MCF 10A (cell line): Measurements from ENCODE around the gene CRYL1. TPM values are rescaled to one million over a fixed set of nuclear protein-coding genes. Genes with fewer than 3 reads are reported as not detected.

Experiments
- BruUV-seq: library from RNA; stranded (reverse); fragments of 400-500 nt; replicated peaks from 2 replicates; lab custom pipeline; 2021; lab: Mats Ljungman, UMichigan
- CTCF ChIA-PET: fragments of 300-600 bp; sonication (Branson Sonifier 250); formaldehyde crosslinking; extraction: SDS; loops from one replicate; lab custom pipeline; 2021; ENCODE audit warnings: antibody characterized with exemption, inconsistent platforms; lab: Yijun Ruan, JAX
- POLR2A ChIA-PET: fragments of 300-600, 350-650 bp; sonication (Branson Sonifier 250); formaldehyde crosslinking; extraction: SDS; loops from one replicate; lab custom pipeline; 2020; ENCODE audit warnings: antibody characterized with exemption, inconsistent platforms; lab: Yijun Ruan, JAX
- DNase-seq: peaks from one replicate; pipeline ENCODE4 v3.0.0-alpha.2; 2018; ENCODE audit not compliant: unreplicated experiment
- H3K27ac Mint-ChIP-seq: one replicate; pipeline ENCODE4 v1.8.0; 2022; ENCODE audit warnings: mild to moderate bottlenecking, low read depth, mixed read lengths; ENCODE audit not compliant: unreplicated experiment
- H3K27me3 Mint-ChIP-seq: one replicate; pipeline ENCODE4 v1.8.0; 2022; ENCODE audit warnings: mixed read lengths; ENCODE audit not compliant: insufficient read depth, unreplicated experiment
- H3K36me3 Mint-ChIP-seq: one replicate; pipeline ENCODE4 v1.8.0; 2022; ENCODE audit warnings: mild to moderate bottlenecking, moderate library complexity, mixed read lengths; ENCODE audit not compliant: insufficient read depth, unreplicated experiment
- H3K4me1 Mint-ChIP-seq: one replicate; pipeline ENCODE4 v1.8.0; 2022; ENCODE audit warnings: mixed read lengths; ENCODE audit not compliant: insufficient read depth, unreplicated experiment
- H3K4me3 Mint-ChIP-seq: one replicate; pipeline ENCODE4 v1.8.0; 2022; ENCODE audit warnings: mild to moderate bottlenecking, moderate library complexity, mixed read lengths; ENCODE audit not compliant: unreplicated experiment
- H3K9me3 Mint-ChIP-seq: one replicate; pipeline ENCODE4 v1.8.0; 2022; ENCODE audit warnings: mixed read lengths; ENCODE audit not compliant: unreplicated experiment
- intact Hi-C: fragments of 100-400 bp; cut with micrococcal nuclease; formaldehyde crosslinking; loops from 2 replicates; pipeline ENCODE4 v1.14.1; 2022
- microRNA-seq: library from miRNA; unstranded; fragments of <30 nt; microRNA quantifications from one replicate; pipeline ENCODE4 v1.2.0, GENCODE V29; 2022
- total RNA-seq: library from RNA; stranded (reverse); gene quantifications from 2 replicates; pipeline ENCODE4 v1.2.3, GENCODE V29; 2022
- TF ChIP-seq, protein P1 (sequence below): fragments of 200-600 bp; IDR thresholded peaks from one replicate; pipeline ENCODE4 v1.8.0; 2022; ENCODE audit warnings: antibody characterized with exemption, mild to moderate bottlenecking; ENCODE audit not compliant: unreplicated experiment

Gene CRYL1
- total RNA-seq, 1 experiment from 2014 or later, result 15.1 TPM

DNA sequence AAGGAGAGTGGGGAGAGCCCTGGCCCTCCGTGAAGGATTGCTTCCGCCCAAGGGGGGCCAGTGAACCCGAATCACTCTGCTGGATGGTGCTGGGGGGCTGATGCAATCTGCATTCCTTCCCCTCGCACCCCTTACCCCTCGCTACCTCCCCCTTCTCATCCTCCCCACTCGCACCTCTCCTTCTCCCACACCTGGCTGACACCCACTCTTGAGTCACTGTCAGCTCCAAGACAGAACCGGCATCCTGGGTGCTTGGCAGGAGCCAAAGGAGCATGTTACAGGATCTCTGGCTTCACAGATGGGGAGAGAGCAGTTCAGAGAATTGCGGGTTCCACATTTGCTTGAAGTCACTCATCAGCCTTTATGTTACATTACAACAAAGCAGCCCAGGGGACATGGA lies 167.6 kb downstream of the CRYL1 start:
- TF ChIP-seq, protein P1, sequence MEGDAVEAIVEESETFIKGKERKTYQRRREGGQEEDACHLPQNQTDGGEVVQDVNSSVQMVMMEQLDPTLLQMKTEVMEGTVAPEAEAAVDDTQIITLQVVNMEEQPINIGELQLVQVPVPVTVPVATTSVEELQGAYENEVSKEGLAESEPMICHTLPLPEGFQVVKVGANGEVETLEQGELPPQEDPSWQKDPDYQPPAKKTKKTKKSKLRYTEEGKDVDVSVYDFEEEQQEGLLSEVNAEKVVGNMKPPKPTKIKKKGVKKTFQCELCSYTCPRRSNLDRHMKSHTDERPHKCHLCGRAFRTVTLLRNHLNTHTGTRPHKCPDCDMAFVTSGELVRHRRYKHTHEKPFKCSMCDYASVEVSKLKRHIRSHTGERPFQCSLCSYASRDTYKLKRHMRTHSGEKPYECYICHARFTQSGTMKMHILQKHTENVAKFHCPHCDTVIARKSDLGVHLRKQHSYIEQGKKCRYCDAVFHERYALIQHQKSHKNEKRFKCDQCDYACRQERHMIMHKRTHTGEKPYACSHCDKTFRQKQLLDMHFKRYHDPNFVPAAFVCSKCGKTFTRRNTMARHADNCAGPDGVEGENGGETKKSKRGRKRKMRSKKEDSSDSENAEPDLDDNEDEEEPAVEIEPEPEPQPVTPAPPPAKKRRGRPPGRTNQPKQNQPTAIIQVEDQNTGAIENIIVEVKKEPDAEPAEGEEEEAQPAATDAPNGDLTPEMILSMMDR, result no peak
- peaks cover 6% of the 10 kb centered on the region for H3K36me3 Mint-ChIP-seq
- peaks cover 36% of the 10 kb centered on the region for H3K4me1 Mint-ChIP-seq
- intact Hi-C loops, result loop anchor here (10.0 kb wide), 1 partner anchor 457 kb away; no protein-coding TSS in a partner anchor
- ChIA-PET CTCF (interaction anchor here (0.6 to 0.8 kb wide), 2 partner anchors 137 to 161 kb away, joined by 3 to 4 read pairs; no protein-coding TSS in a partner anchor), POLR2A (no interaction called here)
- H3K9me3 Mint-ChIP-seq, result no peaks in the 10 kb centered on the region
- H3K27me3 Mint-ChIP-seq, result no peaks in the 10 kb centered on the region
- H3K4me3 Mint-ChIP-seq, result no peak overlapping the region
- no TSS peak for BruUV-seq
- H3K27ac Mint-ChIP-seq, result peak overlapping the region; percentile 82
- DNase-seq, result no peak

DNA sequence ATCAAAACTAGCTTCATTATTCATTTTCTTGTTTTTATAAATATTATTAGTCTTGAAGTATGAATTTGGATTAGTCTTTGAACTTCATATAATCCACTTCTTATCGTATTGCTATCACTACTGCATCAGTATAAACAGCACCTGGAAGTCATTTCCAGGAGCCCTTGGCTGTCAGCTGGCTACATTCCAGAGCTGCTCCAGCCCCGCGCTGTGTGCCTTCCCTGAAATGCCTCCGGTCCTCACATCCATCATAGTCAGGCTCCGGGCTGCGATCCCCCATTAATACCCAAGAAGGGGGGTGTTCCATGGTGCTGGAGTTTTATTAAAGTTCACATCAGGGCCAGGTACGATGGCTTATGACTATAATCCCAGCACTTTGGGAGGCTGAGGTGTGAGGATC lies 169.2 kb downstream of the CRYL1 start:
- intact Hi-C loops, result loop anchor here (10.0 kb wide), 1 partner anchor 458 kb away; no protein-coding TSS in a partner anchor
- CTCF ChIA-PET, result interaction anchor here (0.7 kb wide), 1 partner anchor 237 kb away, joined by 4 read pairs; no protein-coding TSS in a partner anchor
- POLR2A ChIA-PET, result interaction anchor here (4.3 kb wide), 1 partner anchor 63 kb away, joined by 11 read pairs; no protein-coding TSS in a partner anchor
- peaks cover 6% of the 10 kb centered on the region for H3K36me3 Mint-ChIP-seq
- TF ChIP-seq, protein P1, result no peak
- no peak for DNase-seq
- peaks cover 47% of the 10 kb centered on the region for H3K4me1 Mint-ChIP-seq
- BruUV-seq, result no TSS peak
- H3K4me3 Mint-ChIP-seq, result no peak overlapping the region
- H3K27ac Mint-ChIP-seq, result no peak overlapping the region
- H3K27me3 Mint-ChIP-seq, result no peaks in the 10 kb centered on the region
- no peaks in the 10 kb centered on the region for H3K9me3 Mint-ChIP-seq

DNA sequence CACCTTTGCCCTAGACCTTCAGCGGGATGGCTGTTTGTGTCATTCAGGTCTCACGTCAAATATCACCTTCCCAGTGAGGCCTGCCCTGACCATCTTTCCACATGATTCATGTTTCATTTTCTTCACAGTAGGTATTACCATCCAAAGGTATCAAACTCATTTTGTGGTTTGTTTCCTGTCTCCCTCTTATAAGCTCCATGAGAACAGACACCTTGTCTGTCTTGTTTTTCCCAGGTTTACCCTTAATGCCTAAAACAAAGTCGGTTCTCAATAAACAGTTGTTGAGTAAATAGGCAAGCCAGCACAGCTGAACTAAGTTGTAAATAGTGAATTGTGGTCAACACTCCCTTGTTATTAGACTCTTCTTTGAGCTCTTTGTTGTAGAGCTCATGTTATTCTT lies 170.9 kb downstream of the CRYL1 start:
- no peak for DNase-seq
- TF ChIP-seq, protein P1, result no peak
- ChIA-PET CTCF (interaction anchor here (2.5 kb wide), 1 partner anchor 158 kb away, joined by 8 read pairs; no protein-coding TSS in a partner anchor), POLR2A (interaction anchor here (0.8 to 4.3 kb wide), 3 partner anchors 9 to 160 kb away, joined by 3 to 11 read pairs (median 4); no protein-coding TSS in a partner anchor)
- no peak overlapping the region for H3K4me3 Mint-ChIP-seq
- BruUV-seq, result no TSS peak
- H3K36me3 Mint-ChIP-seq, result peaks cover 6% of the 10 kb centered on the region
- H3K27me3 Mint-ChIP-seq, result no peaks in the 10 kb centered on the region
- H3K4me1 Mint-ChIP-seq, result peaks cover 47% of the 10 kb centered on the region
- no peaks in the 10 kb centered on the region for H3K9me3 Mint-ChIP-seq
- intact Hi-C loops, result loop anchor here (2.0 to 10.0 kb wide), 2 partner anchors 158 to 460 kb away; no protein-coding TSS in a partner anchor
- H3K27ac Mint-ChIP-seq, result no peak overlapping the region

DNA sequence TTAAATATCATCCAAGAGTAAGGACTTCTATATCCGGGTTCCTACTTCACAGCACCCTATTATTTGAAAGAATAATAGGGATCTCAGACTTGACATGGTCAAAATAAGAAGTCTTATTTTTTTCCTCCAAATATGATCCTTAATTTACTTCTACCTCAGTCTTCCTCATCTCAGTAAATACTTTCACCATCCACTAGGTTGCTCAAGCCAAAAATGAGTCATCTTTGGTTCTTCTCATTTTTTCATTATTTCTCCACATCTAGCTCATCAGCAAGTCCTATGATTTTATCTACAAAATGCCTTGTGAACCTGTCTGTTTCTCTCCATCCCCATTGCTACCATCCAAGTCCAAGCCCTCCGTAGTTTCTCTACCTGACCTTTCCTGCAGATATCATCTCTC lies 171.7 kb downstream of the CRYL1 start:
- ChIA-PET POLR2A (interaction anchor here (0.8 to 4.3 kb wide), 8 partner anchors 8 to 66 kb away, joined by 3 to 11 read pairs (median 3); no protein-coding TSS in a partner anchor), CTCF (interaction anchor here (0.7 to 2.5 kb wide), 3 partner anchors 81 to 177 kb away, joined by 3 to 8 read pairs (median 3); no protein-coding TSS in a partner anchor)
- no peak overlapping the region for H3K27ac Mint-ChIP-seq
- no peaks in the 10 kb centered on the region for H3K9me3 Mint-ChIP-seq
- TF ChIP-seq, protein P1, result peak; percentile 28
- no TSS peak for BruUV-seq
- H3K4me1 Mint-ChIP-seq, result peaks cover 44% of the 10 kb centered on the region
- H3K27me3 Mint-ChIP-seq, result no peaks in the 10 kb centered on the region
- peaks cover 6% of the 10 kb centered on the region for H3K36me3 Mint-ChIP-seq
- intact Hi-C loops, result loop anchor here (2.0 to 10.0 kb wide), 2 partner anchors 157 to 461 kb away; no protein-coding TSS in a partner anchor
- H3K4me3 Mint-ChIP-seq, result no peak overlapping the region
- DNase-seq, result peak; percentile 72

Small RNAs within 50 kb of the gene (microRNA-seq; reads per million reads assigned to microRNA genes)
- gene MIR4499, result not detected

Other genes starting within 250 kb of the CRYL1 start
- 18.3 and 19.8 TPM in 2 replicates for gene IFT88, start 41.3 kb upstream of the CRYL1 start, total RNA-seq
- gene IL17D, start 177.8 kb upstream of the CRYL1 start, total RNA-seq, result 0.44 and 0.54 TPM in 2 replicates
- gene EEF1AKMT1, start 248.1 kb upstream of the CRYL1 start, total RNA-seq, result 11.3 and 16.5 TPM in 2 replicates